ENCODE measurements around the gene POLD1. TPM values are rescaled to one million over a fixed set of nuclear protein-coding genes. Genes with fewer than 3 reads are reported as not detected.

POLD1 gene
- total and polyA plus RNA-seq, 2 of the 13 experiments (the other 11 are each of a cell fraction or from before 2014, with no cell fraction given): 17.4 to 54.0 TPM

DNA sequence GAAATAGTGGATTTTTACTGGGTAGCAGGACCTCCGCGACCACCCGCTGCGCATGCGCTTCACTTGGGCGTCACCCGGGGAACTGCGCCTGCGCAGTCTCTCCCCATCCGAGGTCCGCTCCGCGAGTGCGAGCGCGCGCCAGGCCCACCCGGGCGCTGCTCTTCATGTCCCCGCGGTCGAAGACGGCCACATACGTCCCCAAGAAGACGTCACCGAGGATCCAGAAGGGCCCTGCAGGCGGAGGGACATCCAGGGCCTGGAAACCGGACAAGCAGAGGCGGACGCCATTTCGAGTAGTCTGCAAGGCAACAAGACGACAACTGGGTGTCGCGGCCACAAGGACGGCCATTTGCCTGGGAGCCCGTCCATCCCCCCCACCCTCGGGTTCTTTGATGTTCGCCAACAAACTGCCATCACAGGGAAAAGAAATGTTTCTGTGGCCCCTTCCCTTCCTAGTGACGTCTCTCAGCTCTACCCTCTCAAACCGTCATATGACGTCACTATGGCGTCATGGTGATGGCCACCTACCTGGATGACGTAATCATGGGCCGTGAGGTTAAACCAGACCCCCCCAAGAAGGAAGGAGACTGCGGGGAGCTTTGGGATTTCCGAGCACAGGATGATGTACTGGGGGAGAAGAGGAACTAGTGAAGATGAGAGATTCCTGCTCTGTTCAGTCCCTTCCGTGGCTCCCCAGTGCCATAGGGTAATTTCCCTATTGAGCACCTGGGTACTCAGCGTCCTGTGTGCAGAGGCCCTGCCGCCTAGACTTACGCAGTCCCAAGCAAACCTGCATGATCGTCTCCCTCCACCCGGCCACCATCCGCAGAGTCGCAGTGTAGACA, 25.4 kb upstream of the POLD1 start:
- ChIA-PET POLR2A (interaction anchor here (1.2 kb wide), 1 partner anchor 9 kb away, joined by 3 read pairs; no protein-coding TSS in a partner anchor), CTCF (ENCODE audit: low intra/inter-chr PET ratio, low total read pairs) (no interaction called here)
- ATAC-seq: no peak
- H3K36me3 ChIP-seq (replicated peaks in 1 of 2; ENCODE audit: control insufficient read depth in 1 of 2, insufficient read depth in 2 of 2, low read length in 2 of 2): no peaks in the 10 kb centered on the region
- no peaks in the 10 kb centered on the region for H3K9me3 ChIP-seq (ENCODE audit: low read length)
- intact Hi-C loops (cut with micrococcal nuclease; ENCODE audit: unreplicated experiment): no loop called here
- no peaks in the 10 kb centered on the region for H3K79me2 ChIP-seq (ENCODE audit: insufficient read depth, low read length)
- H3K27ac ChIP-seq (ENCODE audit: extremely low read length, insufficient read depth, low read length): no peak overlapping the region
- H3K4me1 ChIP-seq (ENCODE audit: insufficient read depth, low read length): peaks cover 11% of the 10 kb centered on the region; the same call in 1 of the 2 replicates
- no peak overlapping the region for H3K4me3 ChIP-seq (replicated peaks in 1 of 3; ENCODE audit: insufficient read depth in 1 of 3, low read depth in 2 of 3, low read length in 3 of 3)
- H3K27me3 ChIP-seq (ENCODE audit: control insufficient read depth in 1 of 2, insufficient read depth in 2 of 2, low read length in 2 of 2): no peaks in the 10 kb centered on the region
- no peak for DNase-seq (ENCODE audit: low spot score)
- H3K4me2 ChIP-seq (ENCODE audit: low read depth, low read length): no peak overlapping the region
- in situ Hi-C loops (cut with HindIII; ENCODE audit: extremely low pct_ligation_motif_present, low pct_unique_long_range_greater_than_20kb): loop anchor here (25.0 kb wide), 1 partner anchor 429 kb away; the partner anchor contains the start of gene ACP4
- no peak overlapping the region for H2AFZ ChIP-seq (ENCODE audit: low read length)
- FAIRE-seq: no peak
- H3K9ac ChIP-seq (ENCODE audit: insufficient read depth, low read depth, low read length): no peak overlapping the region
- no TSS peak for BruUV-seq (replicated peaks)
- H4K20me1 ChIP-seq (ENCODE audit: insufficient read depth, low read length): no peaks in the 10 kb centered on the region
- 72% methylated on average over 47 of the region's 54 CpGs for WGBS (ENCODE audit: low lambda C conversion rate)
- no peak for TF ChIP-seq ZNF619 (CRISPR knock-in tag; IDR thresholded peaks at IDR 0.05)
- no peak for TF ChIP-seq ZNF235 (CRISPR knock-in tag; IDR thresholded peaks at IDR 0.05; ENCODE audit: borderline replicate concordance)
- no peak for TF ChIP-seq ZNF574 (CRISPR knock-in tag; IDR thresholded peaks at IDR 0.05)
- TF ChIP-seq ZNF552 (CRISPR knock-in tag; IDR thresholded peaks at IDR 0.05; ENCODE audit: borderline replicate concordance): no peak
- no peak for TF ChIP-seq SETDB1 (CRISPR knock-in tag; IDR thresholded peaks at IDR 0.05; ENCODE audit: borderline replicate concordance)
- TF ChIP-seq CREB1 (IDR thresholded peaks at IDR 0.05): peak; percentile 97
- TF ChIP-seq CREB1 (CRISPR knock-in tag; IDR thresholded peaks at IDR 0.05): peak; percentile 43; the same call in 1 of the 2 replicates
- TF ChIP-seq PHB2 (IDR thresholded peaks at IDR 0.05; ENCODE audit: partially characterized antibody): no peak
- no peak for TF ChIP-seq CC2D1A (CRISPR knock-in tag; IDR thresholded peaks at IDR 0.05)
- no peak for TF ChIP-seq ZNF33A (CRISPR knock-in tag; IDR thresholded peaks at IDR 0.05; ENCODE audit: borderline replicate concordance)
- TF ChIP-seq ZBTB21 (CRISPR knock-in tag; IDR thresholded peaks at IDR 0.05): peak; percentile 86
- peak; percentile 98 for TF ChIP-seq ATF7 (IDR thresholded peaks at IDR 0.05)
- TF ChIP-seq ATF7 (CRISPR knock-in tag; IDR thresholded peaks at IDR 0.05): no peak
- no peak for TF ChIP-seq KMT2B (CRISPR knock-in tag; IDR thresholded peaks at IDR 0.05)
- no peak for TF ChIP-seq SOX13 (IDR thresholded peaks at IDR 0.05)
- no peak for TF ChIP-seq SOX13 (CRISPR knock-in tag; conservative IDR thresholded peaks at IDR 0.05 in 1 of 2, IDR thresholded peaks at IDR 0.05 in 1 of 2)
- TF ChIP-seq PLSCR1 (CRISPR knock-in tag; IDR thresholded peaks at IDR 0.05; ENCODE audit: borderline replicate concordance): no peak

All from HepG2 (cell line).